Measurements from ENCODE around the gene TRAPPC2. TPM values are rescaled to one million over a fixed set of nuclear protein-coding genes. Genes with fewer than 3 reads are reported as not detected.

Gene TRAPPC2
- total RNA-seq, 1 donor from 2014 or later = 25.8 TPM

- H3K27ac Mint-ChIP-seq (ENCODE audit: unreplicated experiment) = no peak overlapping the region
- H3K9me3 Mint-ChIP-seq (ENCODE audit: unreplicated experiment) = no peaks in the 10 kb centered on the region
Observed at GRCh38 chrX:13716905-13717304, 17.5 kb downstream of the TRAPPC2 start.

GRCh38 chrX:13716455-13716854 is 18.0 kb downstream of the TRAPPC2 start:
- no peaks in the 10 kb centered on the region for H3K36me3 Mint-ChIP-seq (ENCODE audit: unreplicated experiment)
- no peak for DNase-seq
- H3K4me3 Mint-ChIP-seq (ENCODE audit: unreplicated experiment) = no peak overlapping the region
- no peaks in the 10 kb centered on the region for H3K4me1 Mint-ChIP-seq (ENCODE audit: low read depth, unreplicated experiment)
- no peak for TF ChIP-seq CTCF (IDR thresholded peaks at IDR 0.05; ENCODE audit: partially characterized antibody, unreplicated experiment)
- H3K27me3 Mint-ChIP-seq (ENCODE audit: unreplicated experiment) = no peaks in the 10 kb centered on the region
- no peaks in the 10 kb centered on the region for H3K9me3 Mint-ChIP-seq (ENCODE audit: unreplicated experiment)
- H3K27ac Mint-ChIP-seq (ENCODE audit: unreplicated experiment) = no peak overlapping the region

More at GRCh38 chrX:13716905-13717304, 17.5 kb downstream of the TRAPPC2 start:
- no peaks in the 10 kb centered on the region for H3K36me3 Mint-ChIP-seq (ENCODE audit: unreplicated experiment)
- no peaks in the 10 kb centered on the region for H3K27me3 Mint-ChIP-seq (ENCODE audit: unreplicated experiment)
- H3K4me1 Mint-ChIP-seq (ENCODE audit: low read depth, unreplicated experiment) = no peaks in the 10 kb centered on the region
- no peak for DNase-seq
- TF ChIP-seq CTCF (IDR thresholded peaks at IDR 0.05; ENCODE audit: partially characterized antibody, unreplicated experiment) = no peak
- H3K4me3 Mint-ChIP-seq (ENCODE audit: unreplicated experiment) = no peak overlapping the region

- Mint-ChIP-seq H3K27ac (ENCODE audit: unreplicated experiment) (no peak overlapping the region), H3K27me3 (ENCODE audit: unreplicated experiment) (no peaks in the 10 kb centered on the region), H3K4me1 (ENCODE audit: low read depth, unreplicated experiment) (no peaks in the 10 kb centered on the region), H3K4me3 (ENCODE audit: unreplicated experiment) (no peak overlapping the region), H3K36me3 (ENCODE audit: unreplicated experiment) (no peaks in the 10 kb centered on the region), H3K9me3 (ENCODE audit: unreplicated experiment) (peaks cover 1% of the 10 kb centered on the region)
- DNase-seq = no peak
- no peak for TF ChIP-seq CTCF (IDR thresholded peaks at IDR 0.05; ENCODE audit: partially characterized antibody, unreplicated experiment)
Observed at GRCh38 chrX:13711141-13711540, 23.3 kb downstream of the TRAPPC2 start.

GRCh38 chrX:13703589-13703988 is 30.8 kb downstream of the TRAPPC2 start:
- Mint-ChIP-seq H3K27me3 (ENCODE audit: unreplicated experiment) (peaks cover 3% of the 10 kb centered on the region), H3K36me3 (ENCODE audit: unreplicated experiment) (no peaks in the 10 kb centered on the region), H3K4me3 (ENCODE audit: unreplicated experiment) (no peak overlapping the region), H3K4me1 (ENCODE audit: low read depth, unreplicated experiment) (peaks cover 4% of the 10 kb centered on the region), H3K27ac (ENCODE audit: unreplicated experiment) (no peak overlapping the region), H3K9me3 (ENCODE audit: unreplicated experiment) (peaks cover 1% of the 10 kb centered on the region)
- no peak for DNase-seq
- no peak for TF ChIP-seq CTCF (IDR thresholded peaks at IDR 0.05; ENCODE audit: partially characterized antibody, unreplicated experiment)

GRCh38 chrX:13703135-13703534 is 31.3 kb downstream of the TRAPPC2 start:
- no peaks in the 10 kb centered on the region for H3K36me3 Mint-ChIP-seq (ENCODE audit: unreplicated experiment)
- H3K9me3 Mint-ChIP-seq (ENCODE audit: unreplicated experiment) = peaks cover under 1% of the 10 kb centered on the region
- DNase-seq = no peak
- H3K4me3 Mint-ChIP-seq (ENCODE audit: unreplicated experiment) = no peak overlapping the region
- H3K27me3 Mint-ChIP-seq (ENCODE audit: unreplicated experiment) = peaks cover 3% of the 10 kb centered on the region
- no peak overlapping the region for H3K27ac Mint-ChIP-seq (ENCODE audit: unreplicated experiment)
- H3K4me1 Mint-ChIP-seq (ENCODE audit: low read depth, unreplicated experiment) = peaks cover 4% of the 10 kb centered on the region
- TF ChIP-seq CTCF (IDR thresholded peaks at IDR 0.05; ENCODE audit: partially characterized antibody, unreplicated experiment) = no peak

Data from glutamatergic neuron (in vitro differentiated cells).